BLaER1 (cell line): ENCODE data around the gene ANKMY1.

Experiments
- H3K27ac ChIP-seq: shearing (Covaris generic); formaldehyde crosslinking; 2 replicates; pipeline ENCODE4 v1.8.1; 2022
- H3K27me3 ChIP-seq: shearing (Covaris generic); formaldehyde crosslinking; 2 replicates; pipeline ENCODE4 v1.8.1; 2022
- H3K36me3 ChIP-seq: shearing (Covaris generic); formaldehyde crosslinking; 2 replicates; pipeline ENCODE4 v1.8.1; 2022
- H3K4me1 ChIP-seq: shearing (Covaris generic); formaldehyde crosslinking; 2 replicates; pipeline ENCODE4 v1.8.1; 2022
- H3K4me2 ChIP-seq: shearing (Covaris generic); formaldehyde crosslinking; 2 replicates; pipeline ENCODE4 v1.8.1; 2022
- H3K4me3 ChIP-seq: shearing (Covaris generic); formaldehyde crosslinking; 2 replicates; pipeline ENCODE4 v1.8.1; 2022
- H3K9ac ChIP-seq: shearing (Covaris generic); formaldehyde crosslinking; 2 replicates; pipeline ENCODE4 v1.8.1; 2022
- H3K9me3 ChIP-seq: shearing (Covaris generic); formaldehyde crosslinking; 2 replicates; pipeline ENCODE4 v1.8.1; 2022
- H4K20me1 ChIP-seq: shearing (Covaris generic); formaldehyde crosslinking; 2 replicates; pipeline ENCODE4 v1.8.1; 2022
- Cebpa-rat ChIP-seq: shearing (Covaris generic); IDR thresholded peaks from 2 replicates; pipeline ENCODE4 v1.8.1; 2022

The ANKMY1 gene

DNA sequence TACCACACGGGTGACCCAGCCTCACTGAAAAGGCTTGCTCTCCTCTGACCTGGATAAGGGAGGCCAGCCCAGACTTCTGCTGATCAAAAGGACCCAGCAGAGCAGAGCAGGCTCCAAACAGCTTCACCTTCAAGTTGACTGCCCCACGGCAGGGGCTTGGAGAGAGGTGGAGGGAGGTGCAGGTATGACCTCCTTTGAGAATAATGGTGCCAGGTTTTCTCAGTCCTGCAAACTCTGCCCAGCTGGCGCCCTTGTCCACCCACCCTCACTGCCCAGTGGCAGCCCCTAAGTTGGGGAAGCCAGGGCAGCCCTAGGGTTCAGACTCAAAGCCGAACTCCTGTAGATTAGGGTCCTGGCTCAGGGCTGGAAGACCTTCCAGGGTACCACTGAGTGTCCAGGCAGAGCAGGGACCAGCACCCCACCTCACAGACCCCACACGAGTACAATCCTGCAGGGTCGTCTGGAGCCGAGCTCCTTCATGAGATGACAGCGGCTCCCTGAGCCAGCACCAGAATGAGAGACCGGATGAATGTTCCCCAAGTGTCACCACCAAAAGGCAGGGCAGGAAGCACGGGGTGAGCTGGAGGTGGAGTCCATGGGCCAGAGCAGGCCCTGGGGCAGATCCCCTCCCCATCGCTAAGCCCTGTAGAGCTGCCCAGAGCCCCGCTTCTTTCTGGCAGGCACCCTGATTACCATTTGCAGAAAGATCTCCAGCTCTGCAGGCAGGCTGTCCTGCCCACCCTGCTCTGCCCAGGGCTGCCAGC lies 125.9 kb downstream of the ANKMY1 start:
- TF ChIP-seq Cebpa-rat, result no peak
- no peak overlapping the region for H3K9ac ChIP-seq
- H3K27me3 ChIP-seq, result peaks cover 13% of the 10 kb centered on the region

DNA sequence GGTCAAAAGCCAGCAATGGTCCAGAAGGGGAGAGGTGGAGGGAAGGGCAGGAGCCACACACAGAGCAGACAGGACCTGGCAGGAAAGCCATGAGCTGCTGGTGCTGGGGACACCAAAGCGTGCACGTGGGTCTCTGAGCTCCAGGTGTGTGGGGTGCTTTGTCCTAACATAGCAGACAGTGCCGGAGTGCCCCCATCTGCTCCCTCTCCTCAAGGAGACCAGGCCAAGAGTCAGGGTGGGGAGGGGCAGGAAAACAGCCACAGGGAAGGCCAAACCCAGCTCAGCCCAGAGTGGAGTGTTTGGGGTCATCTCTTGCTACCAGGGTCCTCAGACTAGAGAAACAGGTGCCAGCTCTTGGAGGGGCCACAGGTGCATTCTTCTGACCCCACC lies 126.5 kb downstream of the ANKMY1 start:
- Histone ChIP-seq H3K4me1 (peaks cover 16% of the 10 kb centered on the region), H3K27ac (no peak overlapping the region), H3K36me3 (no peaks in the 10 kb centered on the region), H3K9me3 (peaks cover 6% of the 10 kb centered on the region; the same call in 1 of the 2 replicates), H4K20me1 (peaks cover 7% of the 10 kb centered on the region), H3K27me3 (peaks cover 8% of the 10 kb centered on the region), H3K4me2 (no peak overlapping the region), H3K9ac (no peak overlapping the region), H3K4me3 (no peak overlapping the region)
- no peak for TF ChIP-seq Cebpa-rat

More for the DNA sequence above, 125.9 kb downstream of the ANKMY1 start:
- H4K20me1 ChIP-seq, result peaks cover 13% of the 10 kb centered on the region
- peaks cover under 1% of the 10 kb centered on the region; the same call in 1 of the 2 replicates for H3K9me3 ChIP-seq
- no peak overlapping the region for H3K4me3 ChIP-seq
- no peak overlapping the region for H3K4me2 ChIP-seq
- peaks cover 21% of the 10 kb centered on the region for H3K4me1 ChIP-seq
- no peaks in the 10 kb centered on the region for H3K36me3 ChIP-seq
- H3K27ac ChIP-seq, result no peak overlapping the region

DNA sequence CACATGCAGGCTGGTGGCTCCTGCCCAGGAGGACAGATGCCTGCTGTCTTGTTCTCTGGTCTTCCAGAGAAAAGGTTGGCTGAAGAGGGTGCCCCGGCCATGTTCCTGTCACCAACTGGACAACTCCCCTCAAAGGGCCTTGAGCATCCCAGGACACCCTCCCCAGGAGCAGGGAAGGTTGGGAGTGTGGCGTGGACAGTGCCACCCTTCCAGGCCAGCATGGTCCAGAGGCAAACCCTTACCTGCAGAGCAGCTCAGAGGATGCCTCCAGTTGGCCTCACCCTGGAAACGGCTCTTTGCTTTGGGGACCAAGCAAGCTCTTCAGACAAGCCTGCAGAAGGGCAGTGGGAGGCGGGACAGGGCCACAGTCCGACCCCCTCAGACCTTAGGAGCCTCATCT lies 127.2 kb downstream of the ANKMY1 start:
- H3K36me3 ChIP-seq, result no peaks in the 10 kb centered on the region
- H3K4me1 ChIP-seq, result peaks cover 13% of the 10 kb centered on the region
- H3K4me3 ChIP-seq, result no peak overlapping the region
- H4K20me1 ChIP-seq, result peaks cover under 1% of the 10 kb centered on the region; the same call in 1 of the 2 replicates
- no peak overlapping the region for H3K27ac ChIP-seq
- H3K9ac ChIP-seq, result no peak overlapping the region
- no peak for TF ChIP-seq Cebpa-rat
- peaks cover 12% of the 10 kb centered on the region; the same call in 1 of the 2 replicates for H3K9me3 ChIP-seq
- peaks cover under 1% of the 10 kb centered on the region; the same call in 1 of the 2 replicates for H3K27me3 ChIP-seq
- no peak overlapping the region for H3K4me2 ChIP-seq

DNA sequence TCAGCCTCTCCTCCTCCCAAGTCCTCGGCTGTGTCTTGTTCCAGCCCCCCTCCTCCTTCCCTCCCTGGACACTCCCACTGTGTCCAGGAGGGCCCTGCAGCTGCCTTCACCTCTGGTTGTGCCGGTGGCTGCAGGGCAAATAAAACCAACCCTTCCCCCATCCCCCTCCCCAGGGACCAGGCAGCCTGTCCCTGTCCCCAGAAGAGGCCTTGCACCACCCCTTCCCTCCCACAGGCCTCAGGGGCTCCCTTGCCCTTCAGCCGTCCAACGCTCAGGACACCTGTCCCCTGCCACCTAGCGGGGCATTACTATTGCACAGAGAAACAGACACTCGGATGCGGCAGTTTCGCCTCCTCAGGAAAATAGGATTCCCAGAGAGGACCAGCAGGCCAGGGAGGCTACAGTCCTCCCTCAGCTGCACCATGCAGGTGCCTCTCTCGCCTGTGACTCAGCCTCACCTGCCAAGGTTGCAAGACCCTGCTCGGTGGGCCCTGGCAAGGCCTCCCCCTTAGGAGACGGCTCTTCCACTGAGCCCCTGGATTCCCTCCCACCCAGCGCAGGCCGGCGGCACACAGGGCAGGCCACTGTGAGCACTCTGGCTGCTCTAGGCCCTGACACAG lies 127.8 kb downstream of the ANKMY1 start:
- Histone ChIP-seq H3K27ac (no peak overlapping the region), H3K4me1 (peaks cover 13% of the 10 kb centered on the region), H3K27me3 (no peaks in the 10 kb centered on the region), H4K20me1 (no peaks in the 10 kb centered on the region), H3K4me3 (no peak overlapping the region), H3K9ac (no peak overlapping the region), H3K36me3 (no peaks in the 10 kb centered on the region), H3K9me3 (peaks cover 19% of the 10 kb centered on the region; the same call in 1 of the 2 replicates), H3K4me2 (no peak overlapping the region)
- no peak for TF ChIP-seq Cebpa-rat
